ENCODE data around the gene CFAP61.

The CFAP61 gene

DNA sequence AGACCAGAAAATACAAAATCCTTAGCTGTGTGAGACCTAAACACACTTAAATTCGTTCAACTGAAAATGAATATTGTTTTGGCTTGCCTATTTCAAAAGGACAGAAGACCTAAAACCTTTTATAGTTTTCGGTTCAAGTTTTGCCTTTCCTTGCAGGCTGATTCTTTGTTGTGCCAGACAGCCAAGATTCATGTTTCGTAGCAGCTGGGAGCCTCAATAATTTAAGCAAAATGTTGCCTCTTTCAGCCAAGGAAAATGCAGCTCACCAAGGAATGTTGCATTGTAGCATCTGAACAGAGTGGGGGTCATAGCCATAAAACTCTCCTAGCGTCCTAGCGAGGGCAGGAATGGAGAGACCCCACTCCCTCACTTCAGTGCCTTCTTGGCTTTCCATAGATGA is 223.3 kb downstream of the CFAP61 start:
- no peak for DNase-seq (ENCODE audit: low read depth in 2 of 2)

DNA sequence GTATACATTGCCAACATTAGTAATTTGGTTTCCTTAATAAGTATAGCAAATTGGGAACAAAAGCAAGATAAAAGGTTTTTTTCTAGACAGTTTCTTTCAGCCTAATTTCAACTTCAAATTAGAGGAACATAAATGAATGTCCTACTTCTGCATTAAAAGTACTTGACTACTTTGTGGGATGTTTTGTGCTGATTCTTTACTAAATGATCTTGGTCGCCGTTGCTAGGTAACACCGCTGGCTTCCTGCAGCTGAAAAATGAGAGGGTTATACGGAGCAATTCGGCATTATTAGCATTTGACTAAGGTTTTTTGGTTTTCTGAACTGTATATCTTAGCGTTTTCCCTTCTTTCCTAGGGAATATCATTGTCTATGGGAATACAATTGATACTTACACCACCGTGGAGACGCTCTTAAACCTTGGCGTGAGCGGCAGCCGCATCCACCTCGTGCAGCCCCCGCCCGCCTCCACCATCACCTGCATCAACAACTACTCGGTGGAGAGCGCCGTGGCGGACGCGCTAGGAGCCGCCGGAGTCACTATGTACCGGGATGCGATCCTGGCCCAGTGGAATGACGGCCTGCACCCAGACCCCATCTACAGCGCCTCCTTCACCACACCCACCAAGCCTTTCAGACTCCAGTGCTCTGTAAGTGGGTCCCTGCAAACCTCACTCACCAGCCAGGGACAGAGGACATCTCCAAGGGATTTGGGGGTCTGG is 224.6 kb downstream of the CFAP61 start:
- no peak for DNase-seq (ENCODE audit: low read depth in 2 of 2)

DNA sequence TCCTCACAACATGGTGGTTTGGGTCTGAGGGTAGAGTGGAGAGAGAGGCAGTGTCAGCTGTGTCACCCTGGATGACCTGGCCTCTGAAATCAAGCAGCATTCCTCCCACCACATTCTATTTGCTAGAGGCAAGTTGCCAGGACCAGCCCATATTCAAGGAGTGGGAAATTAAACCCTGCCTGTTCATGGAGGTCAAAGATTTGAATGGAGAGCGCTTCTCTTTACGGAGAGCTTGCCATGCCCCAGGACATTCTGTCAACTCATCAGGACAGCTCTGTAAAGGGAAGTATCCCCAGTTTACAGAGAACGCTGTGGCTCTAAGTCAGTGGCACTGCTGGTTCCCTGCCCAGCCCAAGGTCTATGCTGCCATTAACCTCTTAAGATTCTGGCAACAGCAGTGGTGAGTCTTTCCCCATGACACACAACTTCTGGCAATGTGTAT is 225.6 kb downstream of the CFAP61 start:
- DNase-seq (ENCODE audit: low read depth in 2 of 2), result no peak

DNA sequence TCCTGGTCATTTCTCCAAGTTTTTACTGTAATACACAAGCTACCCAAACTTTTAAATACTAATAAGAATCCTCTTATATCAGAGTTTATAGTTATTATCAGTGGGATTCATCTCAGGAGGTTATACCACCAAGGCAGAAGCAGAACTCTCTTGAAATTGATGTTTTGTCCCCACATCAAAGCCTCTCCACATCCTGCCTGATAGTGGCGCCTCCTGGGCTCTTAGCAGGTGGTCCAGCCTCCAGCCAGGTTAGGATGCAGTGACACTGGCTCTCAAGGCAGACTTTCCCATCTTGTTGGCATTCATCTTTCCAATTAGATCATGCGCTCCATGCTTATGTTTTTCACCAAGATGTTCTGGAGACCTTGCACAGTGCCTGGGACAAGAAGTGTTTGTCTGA is 233.7 kb downstream of the CFAP61 start:
- no peak for DNase-seq (ENCODE audit: low read depth in 2 of 2)

DNA sequence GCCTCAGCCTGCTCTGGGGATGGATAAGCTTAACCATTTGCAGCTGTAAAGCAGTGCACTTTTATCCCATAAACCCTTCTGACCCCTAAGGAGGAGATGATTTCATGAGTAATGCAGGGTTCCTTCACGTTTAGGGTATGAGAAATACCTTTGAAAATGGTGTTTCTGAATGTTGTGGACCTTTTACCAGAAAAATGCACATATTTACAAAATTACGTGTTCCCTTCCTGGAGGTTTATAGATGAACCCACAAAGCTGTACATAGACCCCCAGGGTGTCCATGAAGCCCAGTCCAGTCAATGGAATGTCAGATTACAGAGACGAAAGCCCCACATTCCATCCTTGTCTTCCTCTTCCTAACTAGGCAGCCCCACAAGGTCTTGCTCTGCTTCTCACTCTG is 237.0 kb downstream of the CFAP61 start:
- DNase-seq (ENCODE audit: low read depth in 2 of 2), result no peak

DNA sequence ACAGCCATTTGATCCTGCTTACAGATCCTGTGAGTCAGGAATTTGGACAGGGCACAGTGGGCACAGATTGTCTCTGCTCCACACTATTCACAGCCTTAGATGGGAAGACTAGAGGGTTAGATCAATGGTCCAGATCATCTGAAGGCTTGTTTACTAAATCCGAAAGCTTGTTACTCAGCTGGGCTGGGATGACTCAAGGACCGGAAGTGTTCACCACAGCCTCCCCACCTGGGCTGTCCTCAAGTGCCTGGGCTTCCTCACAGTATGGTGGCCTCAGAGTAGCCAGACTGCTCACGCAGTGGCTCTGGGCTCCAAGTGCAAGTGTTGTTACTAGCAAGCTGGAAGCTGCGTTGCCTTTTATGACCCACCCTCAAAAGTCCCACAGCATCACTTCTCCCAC is 240.1 kb downstream of the CFAP61 start:
- DNase-seq (ENCODE audit: low read depth in 2 of 2), result no peak

DNA sequence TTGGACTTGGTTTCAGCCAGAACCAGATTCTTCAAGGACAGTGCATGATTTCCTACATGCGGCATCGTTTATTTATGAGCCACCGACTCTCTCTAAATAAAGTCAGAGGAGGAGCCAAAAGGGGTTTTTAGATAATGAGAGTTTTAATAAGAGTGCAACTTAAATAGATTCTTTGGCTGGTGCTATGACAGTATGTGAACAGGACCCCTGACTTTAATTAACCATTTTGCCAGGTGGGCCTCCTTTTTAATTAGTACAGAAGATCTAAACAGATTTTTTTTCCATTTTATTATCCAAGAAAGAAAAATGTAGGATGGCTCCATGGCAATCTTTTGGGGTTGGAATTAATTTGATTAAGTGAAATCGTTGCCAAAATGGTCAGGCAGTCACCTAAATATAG is 240.8 kb downstream of the CFAP61 start:
- no peak for DNase-seq (ENCODE audit: low read depth in 2 of 2)

DNA sequence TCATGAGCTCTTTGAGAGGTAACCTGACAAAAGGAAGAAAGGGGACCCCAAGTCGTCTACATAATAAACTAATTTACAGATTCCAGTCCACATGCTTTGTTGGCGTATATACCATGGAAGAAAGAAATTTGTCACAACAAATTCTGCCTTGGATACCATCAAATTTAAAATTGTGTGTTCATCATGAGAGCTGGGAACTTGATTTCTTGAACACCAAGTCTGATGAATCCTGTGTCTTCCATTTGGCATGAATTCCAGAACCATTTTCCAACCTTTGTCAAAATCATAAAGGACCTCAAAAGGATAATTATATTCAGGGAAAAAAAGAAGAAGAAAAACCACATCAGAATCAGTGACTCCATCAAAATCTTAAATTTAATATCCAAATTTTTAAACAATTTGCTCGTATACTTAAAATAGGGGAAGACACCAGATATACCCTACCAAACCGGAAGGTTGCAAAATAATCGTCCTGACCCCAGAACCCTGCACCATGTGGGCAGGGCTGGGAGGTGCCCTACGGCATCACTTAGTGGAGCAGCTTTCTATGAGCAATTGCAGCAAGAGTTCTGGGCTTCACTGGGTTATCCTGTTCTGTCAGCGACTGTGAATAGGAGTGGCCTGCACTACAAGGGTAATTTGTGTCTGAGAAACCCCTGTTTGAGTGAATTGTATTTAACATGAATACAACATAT is 241.5 kb downstream of the CFAP61 start:
- no peak for DNase-seq (ENCODE audit: low read depth in 2 of 2)

DNA sequence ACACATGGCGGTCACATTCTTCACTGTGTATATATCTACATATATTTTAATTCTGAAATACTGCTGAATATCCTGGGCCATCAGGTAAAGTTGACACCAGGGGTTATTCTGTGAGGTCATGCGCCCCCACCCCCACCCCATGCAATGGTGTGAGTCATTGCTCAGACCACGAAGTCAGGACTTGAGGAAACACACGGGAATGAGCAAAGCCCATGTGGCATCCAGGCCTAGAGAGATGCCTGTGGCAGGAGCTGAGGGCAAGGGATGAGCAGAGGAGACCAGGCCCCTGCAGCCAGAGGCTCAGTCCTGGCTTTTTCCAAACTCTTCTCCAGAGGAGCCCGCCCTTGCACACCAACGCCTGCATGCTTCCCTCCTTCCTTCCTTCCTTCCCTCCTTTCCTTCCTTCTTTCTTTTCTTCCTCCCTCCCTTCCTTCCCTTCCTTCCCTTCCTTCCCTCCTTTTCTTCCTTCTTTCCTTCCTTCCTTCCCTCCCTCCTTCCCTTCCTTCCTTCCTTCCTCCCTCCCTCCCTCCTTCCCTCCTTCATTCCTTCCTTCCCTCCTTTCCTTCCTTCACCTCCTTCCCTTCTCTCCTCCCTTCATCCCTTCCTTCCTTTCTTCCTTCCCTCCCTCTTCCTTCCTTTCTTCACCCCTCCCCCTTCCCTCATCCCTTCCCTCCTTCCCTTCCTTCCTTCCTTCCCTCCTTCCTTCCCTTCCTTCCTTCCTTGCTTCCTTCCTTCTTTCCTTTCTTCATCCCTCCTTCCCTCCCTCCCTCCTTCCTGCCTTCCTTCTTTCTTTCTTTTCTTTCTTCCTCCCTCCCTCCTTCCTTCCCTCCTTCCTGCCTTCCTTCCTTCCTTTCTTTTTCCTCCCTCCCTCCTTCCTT is 243.5 kb downstream of the CFAP61 start:
- no peak for DNase-seq (ENCODE audit: low read depth in 2 of 2)

DNA sequence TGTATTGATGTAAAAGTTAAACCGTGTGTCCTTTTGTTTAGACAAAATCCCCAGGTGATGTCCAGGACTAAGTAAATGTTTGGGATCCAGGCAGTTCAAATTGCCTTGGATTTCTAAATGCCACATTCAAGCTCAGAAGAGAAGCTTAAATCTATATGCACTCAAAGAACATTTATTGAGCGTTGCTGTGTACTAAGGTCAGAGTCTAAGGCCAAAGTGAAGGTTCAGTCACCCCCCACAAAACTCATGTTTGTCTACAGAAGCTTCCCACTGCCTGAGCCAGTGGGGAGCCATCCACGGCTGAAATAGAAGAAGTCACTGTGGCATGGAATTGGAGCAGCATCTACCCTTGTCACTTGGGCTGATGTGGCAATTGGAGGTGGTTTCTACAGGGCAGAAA is 244.8 kb downstream of the CFAP61 start:
- DNase-seq (ENCODE audit: low read depth in 2 of 2), result no peak

DNA sequence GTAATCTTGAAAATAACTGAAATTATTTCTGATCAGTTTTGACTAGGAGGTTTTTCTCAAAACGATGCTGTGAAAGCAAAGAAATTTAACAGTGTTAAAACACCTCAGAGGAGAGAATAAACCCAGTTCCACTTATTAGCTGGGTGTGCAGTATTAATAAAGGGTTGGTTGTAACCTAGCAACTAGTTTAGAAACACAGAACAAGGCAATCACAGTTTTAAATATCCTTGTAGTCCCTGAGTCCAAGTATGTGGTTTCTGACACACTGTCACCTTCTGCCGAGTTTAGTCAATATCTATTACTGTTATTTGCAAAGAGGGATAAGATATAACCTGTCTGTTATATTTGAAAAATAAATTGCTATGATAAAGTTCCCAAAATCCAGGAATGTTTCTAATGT is 245.4 kb downstream of the CFAP61 start:
- no peak for DNase-seq (ENCODE audit: low read depth in 2 of 2)

DNA sequence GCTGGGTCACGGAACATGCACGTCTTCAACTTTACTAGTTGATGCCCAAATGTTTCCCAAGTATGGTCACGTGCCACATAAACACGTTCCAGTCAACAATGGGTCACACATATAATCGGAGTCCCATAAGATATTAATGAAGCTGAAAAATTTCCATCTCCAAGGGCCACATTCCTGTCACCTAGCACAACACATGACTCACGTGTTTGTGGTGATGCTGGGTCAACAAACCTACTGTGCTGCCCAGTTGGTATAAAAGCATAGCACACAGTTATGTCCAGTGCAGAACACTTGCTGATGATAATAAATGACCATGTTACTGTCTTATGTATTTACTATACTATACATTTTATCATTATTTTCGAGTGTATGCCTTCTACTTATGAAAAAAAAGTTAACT is 247.6 kb downstream of the CFAP61 start:
- DNase-seq (ENCODE audit: low read depth in 2 of 2), result no peak

DNA sequence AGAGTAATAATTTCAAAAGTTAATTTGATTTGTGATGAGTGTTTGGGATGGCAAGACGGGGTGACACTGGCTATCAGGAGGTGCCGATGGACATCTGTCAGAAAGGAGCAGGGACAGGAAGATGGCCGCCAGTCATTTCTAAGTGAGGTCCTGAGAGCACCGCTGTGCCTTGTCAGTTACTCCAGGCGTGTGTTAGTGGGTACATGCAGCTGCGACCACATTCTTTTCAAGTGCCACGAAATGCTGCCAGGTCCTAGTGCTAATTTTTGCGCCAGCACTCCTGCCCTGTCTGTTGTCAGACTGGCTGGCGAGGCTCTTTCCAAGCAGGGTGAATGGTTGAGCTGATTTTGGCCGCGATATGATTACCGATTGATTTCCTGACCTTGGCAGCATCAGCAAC is 251.0 kb downstream of the CFAP61 start:
- DNase-seq (ENCODE audit: low read depth in 2 of 2), result no peak

DNA sequence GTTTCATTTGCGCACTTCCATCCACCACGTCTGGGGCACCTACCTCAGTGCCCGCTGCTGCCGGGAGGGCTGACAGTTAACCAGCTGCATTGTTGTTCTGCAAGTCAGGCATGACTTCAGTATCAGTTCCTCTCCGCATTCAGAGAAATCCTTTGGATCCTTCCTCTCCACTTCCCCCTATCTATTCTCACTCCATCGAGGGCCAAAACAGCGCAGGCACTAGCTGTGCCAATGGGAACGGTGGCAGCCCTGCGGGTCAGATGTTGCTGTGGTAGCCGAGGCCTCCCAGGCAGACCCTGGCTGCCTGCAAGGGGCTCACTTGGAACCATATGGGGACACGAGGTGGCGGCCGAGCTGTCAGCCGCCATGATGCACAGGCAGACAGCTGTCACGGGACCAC is 251.4 kb downstream of the CFAP61 start:
- DNase-seq (ENCODE audit: low read depth in 2 of 2), result no peak

DNA sequence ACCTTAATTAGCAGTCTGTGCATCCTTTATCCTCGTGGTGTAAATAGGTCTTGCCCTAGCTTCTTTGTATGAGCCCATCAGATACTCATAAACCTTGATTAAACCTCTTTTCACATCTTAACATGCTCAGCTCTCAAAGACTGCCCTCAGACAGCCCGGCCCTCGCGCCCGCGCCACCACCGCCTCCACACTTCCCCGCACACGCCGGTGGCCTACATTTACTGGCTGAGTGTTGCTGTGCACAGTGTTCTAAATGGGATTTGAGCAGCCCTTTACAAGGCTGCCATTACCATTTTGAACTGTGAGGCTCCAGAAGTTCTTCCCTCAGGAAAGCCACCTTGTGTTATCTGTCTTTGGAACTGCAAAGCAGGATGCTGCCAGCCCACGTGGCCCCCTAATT is 252.6 kb downstream of the CFAP61 start:
- no peak for DNase-seq (ENCODE audit: low read depth in 2 of 2)

DNA sequence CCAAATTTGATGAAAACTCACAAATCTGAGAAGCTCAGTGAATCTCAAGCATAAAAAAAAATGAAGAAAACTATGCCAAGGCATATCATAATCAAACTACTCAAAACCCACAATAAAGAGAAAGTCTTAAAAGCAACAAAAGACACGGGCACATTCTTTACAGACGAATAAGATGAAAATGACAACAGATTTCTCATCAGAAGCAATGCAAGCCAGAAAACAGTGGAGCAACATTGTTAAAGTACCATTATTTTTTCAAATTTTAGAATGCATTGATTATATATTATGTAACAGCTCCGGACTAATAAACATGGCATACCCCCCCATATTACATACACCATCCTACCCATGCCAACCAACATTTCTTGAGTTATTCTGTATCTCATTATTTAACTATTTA is 260.2 kb downstream of the CFAP61 start:
- no peak for DNase-seq (ENCODE audit: low read depth in 2 of 2)

DNA sequence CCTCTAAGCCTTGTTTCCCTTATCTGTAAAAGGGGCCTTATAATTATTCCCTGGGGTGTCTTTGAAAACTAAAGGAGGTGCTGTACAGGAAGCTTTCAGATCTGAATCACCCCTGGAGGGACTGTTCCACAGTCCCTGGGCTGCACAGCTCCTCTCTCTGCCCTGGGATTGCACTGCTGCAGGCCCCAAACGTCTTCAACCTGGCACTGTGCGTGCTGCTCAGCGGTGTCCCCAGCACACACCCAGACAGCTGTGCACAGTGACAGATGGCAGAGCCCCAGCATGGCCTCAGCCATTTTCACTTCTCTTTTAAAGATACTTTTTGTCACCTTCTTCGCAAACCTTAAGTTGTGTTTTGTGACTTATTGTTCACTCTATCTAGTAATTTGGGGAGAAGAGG is 264.9 kb downstream of the CFAP61 start:
- no peak for DNase-seq (ENCODE audit: low read depth in 2 of 2)

DNA sequence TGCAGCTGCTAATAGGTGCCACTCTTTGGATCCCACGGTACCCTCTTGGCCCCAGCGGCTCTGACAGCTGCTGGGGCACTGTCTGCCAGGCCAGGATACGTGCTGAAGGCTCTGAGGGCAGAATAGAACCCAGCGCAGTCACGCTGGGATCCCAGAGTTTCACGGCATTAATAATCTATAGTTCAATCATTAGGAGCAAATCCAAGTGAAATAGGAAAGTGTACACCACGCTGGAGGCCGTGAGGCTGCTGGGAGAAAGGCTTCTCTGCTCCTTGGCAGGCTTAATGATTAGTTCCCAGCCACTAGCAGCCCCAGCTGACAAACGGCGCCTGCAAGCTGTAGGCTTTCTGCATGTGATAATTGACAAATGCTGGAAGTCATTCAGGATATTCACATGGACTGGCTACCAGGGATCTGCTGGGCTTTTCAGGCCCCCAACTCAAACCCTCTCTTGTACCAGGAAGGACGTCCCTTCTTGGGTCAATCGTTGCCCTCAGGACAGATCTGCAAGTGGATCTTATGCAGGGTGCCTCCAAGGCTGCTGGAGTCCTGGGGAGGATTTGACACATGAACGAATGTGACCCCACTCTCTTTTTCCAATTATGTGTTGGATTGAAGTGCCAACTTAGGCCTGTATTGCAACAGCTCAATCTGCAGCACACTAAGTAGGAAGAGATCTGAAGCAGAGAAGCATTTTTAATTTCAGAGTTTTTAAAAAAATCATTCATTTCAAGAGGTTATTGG is 265.5 kb downstream of the CFAP61 start:
- no peak for DNase-seq (ENCODE audit: low read depth in 2 of 2)

DNA sequence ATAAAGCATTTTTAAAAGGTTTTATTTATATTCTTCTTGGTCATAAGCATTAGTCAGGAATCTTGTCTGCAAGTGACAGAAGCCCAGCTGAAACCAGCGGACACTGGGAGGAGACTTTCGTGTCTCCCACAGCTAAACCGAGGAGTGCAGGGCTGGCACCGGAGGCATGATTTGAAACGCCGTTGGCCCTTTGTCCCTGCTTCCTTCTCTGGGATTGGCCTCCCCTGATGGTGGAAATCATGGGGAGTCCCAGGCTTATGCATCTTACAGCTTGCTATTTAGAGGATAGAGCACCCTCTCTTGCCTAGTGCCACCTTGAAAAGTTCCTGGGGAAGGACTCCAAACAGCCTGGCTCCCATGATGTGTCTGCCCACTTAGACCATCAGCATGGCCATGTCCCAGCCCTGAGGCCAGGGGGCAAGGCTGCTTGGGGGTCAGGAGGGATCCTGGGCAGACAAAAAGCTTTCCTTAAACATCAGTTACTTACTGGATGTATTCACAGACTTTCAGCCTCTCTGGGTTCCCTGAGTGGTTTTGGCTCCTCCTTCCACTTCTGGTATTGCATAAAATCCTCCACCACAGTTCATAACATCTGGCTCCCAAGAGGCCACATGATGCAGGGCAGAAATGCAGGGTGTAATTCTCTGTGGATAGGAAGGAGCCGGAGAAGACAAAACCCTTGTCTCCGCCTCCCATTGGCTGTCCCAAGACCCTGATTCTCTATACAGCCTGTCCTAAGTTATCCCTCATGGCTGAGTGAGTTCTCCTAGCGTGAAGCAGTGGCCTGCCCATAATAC is 266.2 kb downstream of the CFAP61 start:
- DNase-seq (ENCODE audit: low read depth in 2 of 2), result no peak

DNA sequence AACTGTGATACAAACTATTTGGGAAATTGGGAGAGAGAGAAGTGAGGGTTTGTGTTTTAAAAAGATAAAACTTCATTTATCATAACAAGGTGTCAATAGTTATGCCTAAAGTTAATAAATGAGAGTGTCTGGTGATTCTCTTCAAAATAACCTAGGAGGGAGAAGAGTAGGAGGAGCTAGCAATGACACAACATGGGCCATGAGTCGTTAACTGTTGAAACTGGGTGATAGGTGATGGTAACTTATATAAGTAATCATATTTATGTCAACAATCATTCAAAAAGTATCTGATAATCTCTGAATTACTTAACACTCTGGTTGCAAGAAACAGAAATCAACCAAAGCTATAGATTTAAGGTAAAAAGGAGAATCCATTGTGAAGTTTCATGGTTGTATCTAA is 268.8 kb downstream of the CFAP61 start:
- DNase-seq (ENCODE audit: low read depth in 2 of 2), result no peak

DNA sequence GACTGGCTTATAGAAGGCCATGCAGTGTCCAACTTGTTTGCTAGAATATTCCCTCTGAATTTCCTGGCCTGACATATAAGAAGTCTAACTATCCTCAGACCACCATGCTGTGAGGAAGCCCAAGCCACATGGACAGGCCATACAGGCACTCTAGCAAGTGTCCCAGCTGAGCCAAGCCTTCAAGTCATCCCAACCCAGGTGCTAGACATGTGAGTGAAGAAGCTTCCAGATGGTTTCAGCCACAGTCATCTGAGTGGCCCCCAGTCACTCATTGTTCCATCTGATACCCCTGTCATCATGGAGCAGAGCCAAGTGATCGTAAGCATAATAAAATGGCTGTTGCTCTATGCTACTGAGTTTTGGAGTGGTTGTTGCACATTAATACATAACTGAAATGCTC is 269.6 kb downstream of the CFAP61 start:
- DNase-seq (ENCODE audit: low read depth in 2 of 2), result no peak
